Sigmoid colon (tissue), 7 donors: ENCODE results near the gene TCF25. TPM values are rescaled to one million over a fixed set of nuclear protein-coding genes. Genes with fewer than 3 reads are reported as not detected.

Experiments
- DNase-seq: peaks from one replicate; pipeline ENCODE4 v3.0.0-alpha.2; 2019
- H3K27ac ChIP-seq, 4 donors: fragments of 200-600 bp; sonication (generic); one replicate each; pipeline ENCODE4 v1.5.1; 2016 to 2019; ENCODE audit warnings: mild to moderate bottlenecking in 1 of 4
- H3K27me3 ChIP-seq, 3 donors: fragments of 200-600 bp; sonication (generic); one replicate each; pipeline ENCODE4 v1.5.1; 2019; ENCODE audit warnings: mild to moderate bottlenecking in 1 of 3
- H3K36me3 ChIP-seq, 4 donors: fragments of 200-600 bp; sonication (generic); one replicate each; pipeline ENCODE4 v1.5.1; 2016 to 2019
- H3K4me1 ChIP-seq, 4 donors: fragments of 200-600 bp; sonication (generic); one replicate each; pipeline ENCODE4 v1.5.1; 2017 to 2019
- H3K4me3 ChIP-seq, 4 donors: fragments of 200-600 bp; sonication (generic); one replicate each; pipeline ENCODE4 v1.5.1; 2017 to 2019; ENCODE audit warnings: mild to moderate bottlenecking in 2 of 4, moderate library complexity in 1 of 4
- H3K9me3 ChIP-seq, 4 donors: fragments of 200-600 bp in 3 of 4; sonication (generic) in 3 of 4; one replicate each; pipeline versions ENCODE4 v1.5.1 to v1.6.1; 2013 to 2019
- CTCF ChIP-seq, 4 experiments: fragments of 450-650 bp in 3 of 4; fragments of 200-600 bp in 1 of 4; IDR thresholded peaks; one replicate each; pipeline ENCODE4 v1.5.1; 2016 to 2019; ENCODE audit warnings: antibody characterized with exemption in 4 of 4, mild to moderate bottlenecking in 3 of 4, moderate library complexity in 2 of 4
- EP300 ChIP-seq, 4 donors: sonication (generic); formaldehyde crosslinking; IDR thresholded peaks; one replicate each; pipeline ENCODE4 v1.6.1; 2017; ENCODE audit warnings: antibody characterized with exemption in 4 of 4
- POLR2A ChIP-seq, 2 donors: fragments of 450-650 bp; IDR thresholded peaks; one replicate each; pipeline ENCODE4 v1.6.1; 2016; ENCODE audit warnings: antibody characterized with exemption in 2 of 2, mild to moderate bottlenecking in 2 of 2, moderate library complexity in 2 of 2
- POLR2AphosphoS5 ChIP-seq, 4 donors: sonication (generic); formaldehyde crosslinking; IDR thresholded peaks; one replicate each; pipeline ENCODE4 v1.6.1; 2017; ENCODE audit warnings: antibody characterized with exemption in 4 of 4
- WGBS, 2 donors: extraction: QIAGEN DNeasy Blood & Tissue Kit; methylation state at CpG; one replicate each; pipeline ENCODE4 v1.1.7; 2013; 5-methylcytosine and 5-hydroxymethylcytosine counted together
- intact Hi-C: fragments of 100-400 bp; cut with DNase I; formaldehyde crosslinking; loops from one replicate; pipeline ENCODE4 v1.15.1; 2023
- polyA plus RNA-seq, 3 donors: library from polyadenylated mRNA; stranded (reverse); fragments of 200-250 nt; gene quantifications; one replicate each; pipeline ENCODE4 v1.2.3, GENCODE V29; 2013
- total RNA-seq, 4 donors: library from RNA; depleted of rRNA; stranded (reverse); fragments of >200 nt; gene quantifications; one replicate each; pipeline ENCODE4 v1.1.0, GENCODE V29; 2016
- donor health status: healthy with polysubstance abuse.
- donor health status: Bipolar disorder and iron deficiency.
- donor health status: healthy.

Gene TCF25
- total and polyA plus RNA-seq, 7 donors, result 89.7 to 244 (median 132) TPM

DNA sequence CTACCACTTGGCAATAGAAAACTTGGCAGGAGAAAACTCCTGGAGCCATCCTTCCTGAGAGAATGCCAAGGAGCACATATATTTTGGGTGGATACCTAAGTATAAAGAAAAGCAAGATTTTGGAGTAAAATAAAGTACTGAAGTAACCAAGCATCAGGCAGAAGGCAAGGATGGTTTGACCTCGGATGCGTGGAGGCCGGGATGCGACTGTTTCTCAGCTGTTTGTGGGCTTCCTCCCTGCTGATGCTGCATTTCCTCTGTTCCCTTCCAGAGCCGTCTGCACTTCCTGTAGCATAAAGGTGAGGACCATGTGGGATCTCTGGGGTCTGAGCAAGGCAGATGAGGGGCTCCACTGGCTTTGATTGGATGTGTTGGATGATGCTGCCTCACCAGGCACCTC is 5.5 kb upstream of the TCF25 start:
- DNase-seq, result no peak
- no peak overlapping the region for H3K4me3 ChIP-seq
- 93 to 97% methylated on average over 5 of the region's 5 CpGs for WGBS, 2 donors
- TF ChIP-seq POLR2A (IDR thresholded peaks at IDR 0.05), result no peak
- no peak for TF ChIP-seq CTCF (IDR thresholded peaks at IDR 0.05)
- TF ChIP-seq EP300 (IDR thresholded peaks at IDR 0.05), result no peak
- TF ChIP-seq POLR2AphosphoS5 (IDR thresholded peaks at IDR 0.05), result no peak
- peaks cover 0 to 8% (median 0%) of the 10 kb centered on the region in 4 donors for H3K9me3 ChIP-seq
- peaks cover 0 to 10% (median 9%) of the 10 kb centered on the region in 4 donors for H3K4me1 ChIP-seq
- H3K27ac ChIP-seq, result no peak overlapping the region
- H3K27me3 ChIP-seq, result no peaks in the 10 kb centered on the region
- intact Hi-C loops, result no loop called here
- no peaks in the 10 kb centered on the region for H3K36me3 ChIP-seq

GRCh38 chr16:89869911-89870310 is 3.5 kb upstream of the TCF25 start:
- intact Hi-C loops, result loop anchor here (5.0 kb wide), 2 partner anchors 53 to 183 kb away; partner anchors contain the start of genes CDK10 and FANCA
- 91 to 95% methylated on average over 12 of the region's 12 CpGs for WGBS, 2 donors
- no peak overlapping the region for H3K4me3 ChIP-seq
- H3K9me3 ChIP-seq, result peaks cover 0 to 8% (median 0%) of the 10 kb centered on the region in 4 donors
- peaks cover 0 to 18% (median 18%) of the 10 kb centered on the region in 4 donors for H3K4me1 ChIP-seq
- TF ChIP-seq EP300 (IDR thresholded peaks at IDR 0.05), result no peak
- no peak for TF ChIP-seq POLR2AphosphoS5 (IDR thresholded peaks at IDR 0.05)
- TF ChIP-seq CTCF (IDR thresholded peaks at IDR 0.05), result no peak
- no peak for TF ChIP-seq POLR2A (IDR thresholded peaks at IDR 0.05)
- DNase-seq, result no peak
- H3K27ac ChIP-seq, result no peak overlapping the region
- no peaks in the 10 kb centered on the region for H3K27me3 ChIP-seq
- H3K36me3 ChIP-seq, result no peaks in the 10 kb centered on the region

DNA sequence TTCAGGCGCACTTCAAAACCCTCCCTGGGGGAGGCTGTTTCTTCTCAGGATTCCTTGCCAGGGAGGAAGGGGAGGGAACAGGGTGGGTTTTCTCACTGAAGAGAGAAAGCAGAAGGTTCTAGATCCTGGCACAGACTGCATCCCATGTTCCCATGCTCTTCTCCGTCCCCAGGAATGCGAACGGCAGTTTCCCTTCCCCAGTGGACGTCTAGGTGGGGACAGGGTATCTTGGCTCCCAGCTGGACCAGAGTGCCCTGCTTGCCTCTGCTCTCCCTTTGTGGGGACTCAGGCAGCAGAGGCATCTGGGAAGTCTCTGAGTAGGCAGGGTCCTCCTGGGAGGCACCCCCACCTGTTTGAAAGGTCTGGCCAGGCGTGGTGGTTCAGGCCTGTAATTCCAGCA is 3.0 kb upstream of the TCF25 start:
- DNase-seq, result no peak
- no peak for TF ChIP-seq POLR2A (IDR thresholded peaks at IDR 0.05)
- TF ChIP-seq POLR2AphosphoS5 (IDR thresholded peaks at IDR 0.05), result no peak
- TF ChIP-seq EP300 (IDR thresholded peaks at IDR 0.05), result no peak
- TF ChIP-seq CTCF (IDR thresholded peaks at IDR 0.05), result no peak
- Histone ChIP-seq H3K4me3 (no peak overlapping the region), H3K9me3 (peaks cover 0 to 8% (median 0%) of the 10 kb centered on the region in 4 donors), H3K27me3 (no peaks in the 10 kb centered on the region), H3K4me1 (peaks cover 0 to 22% (median 20%) of the 10 kb centered on the region in 4 donors), H3K36me3 (no peaks in the 10 kb centered on the region), H3K27ac (no peak overlapping the region)
- 86 to 93% methylated on average over 6 of the region's 6 CpGs for WGBS, 2 donors
- intact Hi-C loops, result loop anchor here (5.0 kb wide), 2 partner anchors 53 to 183 kb away; partner anchors contain the start of genes CDK10 and FANCA

DNA sequence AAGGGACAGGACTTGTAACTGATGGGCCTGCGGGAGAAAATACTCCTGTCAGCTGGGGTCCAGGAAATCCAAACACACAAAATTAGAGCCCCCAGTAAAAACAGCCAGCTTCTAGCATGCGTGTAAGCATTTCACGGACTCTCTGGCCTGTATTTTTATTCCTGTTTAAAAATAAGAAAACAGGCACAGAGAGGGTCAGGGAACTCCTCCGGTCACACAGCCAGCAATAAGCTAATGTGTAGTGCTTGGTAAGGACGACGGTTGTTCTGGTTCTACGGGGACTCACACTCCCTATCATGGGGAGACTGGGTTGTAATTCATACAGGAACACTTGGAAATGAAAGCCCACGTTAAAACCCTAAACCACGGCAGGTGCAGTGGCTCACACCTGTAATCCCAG is 1.5 kb upstream of the TCF25 start:
- 69 to 85% methylated on average over 9 of the region's 9 CpGs for WGBS, 2 donors
- TF ChIP-seq CTCF (IDR thresholded peaks at IDR 0.05), result no peak
- TF ChIP-seq POLR2AphosphoS5 (IDR thresholded peaks at IDR 0.05), result no peak
- TF ChIP-seq POLR2A (IDR thresholded peaks at IDR 0.05), result no peak
- TF ChIP-seq EP300 (IDR thresholded peaks at IDR 0.05), result no peak
- Histone ChIP-seq H3K27ac (no peak overlapping the region), H3K4me1 (peaks cover 0 to 28% (median 22%) of the 10 kb centered on the region in 4 donors), H3K36me3 (peaks cover 0 to 8% (median 0%) of the 10 kb centered on the region in 4 donors), H3K9me3 (peaks cover 0 to 8% (median 0%) of the 10 kb centered on the region in 4 donors), H3K27me3 (no peaks in the 10 kb centered on the region), H3K4me3 (no peak overlapping the region)
- no peak for DNase-seq
- intact Hi-C loops, result loop anchor here (5.0 kb wide), 2 partner anchors 55 to 185 kb away; partner anchors contain the start of genes CDK10 and FANCA
